Esophagus (tissue), 2 donors: ENCODE measurements around the gene NUP107. TPM values are rescaled to one million over a fixed set of nuclear protein-coding genes. Genes with fewer than 3 reads are reported as not detected.

Experiments
- H3K27ac ChIP-seq, 2 donors: one replicate each; pipeline ENCODE4 v1.5.1; 2013; ENCODE audit warnings: low read depth in 2 of 2, mild to moderate bottlenecking in 2 of 2, inconsistent platforms in 1 of 2, low read length in 1 of 2, moderate library complexity in 1 of 2
- H3K27me3 ChIP-seq, 2 donors: one replicate each; pipeline ENCODE4 v1.6.1; 2013; ENCODE audit warnings: low read length in 2 of 2, control low read depth in 1 of 2, mild to moderate bottlenecking in 1 of 2; ENCODE audit not compliant: insufficient read depth in 2 of 2, control insufficient read depth in 1 of 2
- H3K36me3 ChIP-seq, 2 donors: one replicate each; pipeline ENCODE4 v1.6.1; 2013; ENCODE audit warnings: low read length in 1 of 2; ENCODE audit not compliant: control insufficient read depth in 2 of 2, insufficient read depth in 2 of 2
- H3K4me1 ChIP-seq, 2 donors: one replicate each; pipeline ENCODE4 v1.6.1; 2013; ENCODE audit warnings: low read length in 1 of 2; ENCODE audit not compliant: control insufficient read depth in 2 of 2, insufficient read depth in 2 of 2
- H3K4me3 ChIP-seq, 2 donors: one replicate each; pipeline ENCODE4 v1.5.1; 2013; ENCODE audit warnings: low read length in 2 of 2, mild to moderate bottlenecking in 2 of 2, low read depth in 1 of 2, moderate library complexity in 1 of 2
- H3K9me3 ChIP-seq, 2 donors: one replicate each; pipeline ENCODE4 v1.6.1; 2013; ENCODE audit warnings: mild to moderate bottlenecking in 2 of 2, low read depth in 1 of 2, low read length in 1 of 2, moderate library complexity in 1 of 2; ENCODE audit not compliant: control insufficient read depth in 2 of 2, insufficient read depth in 1 of 2
- WGBS, 2 donors: extraction: QIAGEN DNeasy Blood & Tissue Kit; methylation state at CpG; one replicate each; pipeline ENCODE4 v1.1.7; 2013; 5-methylcytosine and 5-hydroxymethylcytosine counted together
- polyA plus RNA-seq, 2 donors: library from polyadenylated mRNA; stranded (reverse); fragments of 200-250 nt; gene quantifications; one replicate each; pipeline ENCODE4 v1.2.3, GENCODE V29; 2013
- donor health status: healthy with polysubstance abuse.
- donor health status: Bipolar disorder and iron deficiency.

Gene NUP107
- polyA plus RNA-seq, 2 donors: 13.6 to 14.8 TPM

DNA sequence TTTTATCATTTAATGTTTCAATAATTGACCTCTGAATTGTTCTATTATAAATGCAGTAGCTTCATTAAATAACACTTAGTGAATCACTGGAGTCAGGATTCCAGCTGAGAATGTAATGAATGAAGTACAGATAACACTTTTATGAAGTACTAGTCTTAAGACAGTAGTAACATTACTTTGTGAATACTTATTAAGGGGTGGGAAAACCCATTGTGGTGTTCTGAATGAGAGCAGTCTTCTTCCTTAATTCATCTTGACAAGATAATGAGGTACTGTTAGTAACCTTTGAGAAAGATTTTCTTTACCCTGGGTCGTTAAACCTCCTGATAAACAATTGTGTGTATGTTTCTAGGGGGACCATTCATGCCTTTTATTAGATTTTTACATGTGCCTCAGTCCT is 12.7 kb downstream of the NUP107 start:
- WGBS, 2 donors: 81 to 84% methylated on average over 1 of the region's 1 CpG
- peaks cover 4 to 5% of the 10 kb centered on the region in 2 donors for H3K36me3 ChIP-seq
- no peaks in the 10 kb centered on the region for H3K27me3 ChIP-seq
- H3K9me3 ChIP-seq: no peaks in the 10 kb centered on the region
- no peak overlapping the region for H3K27ac ChIP-seq
- no peak overlapping the region for H3K4me3 ChIP-seq
- H3K4me1 ChIP-seq: no peaks in the 10 kb centered on the region

GRCh38 chr12:68727776-68728175 is 41.0 kb downstream of the NUP107 start:
- Histone ChIP-seq H3K27me3 (no peaks in the 10 kb centered on the region), H3K27ac (no peak overlapping the region), H3K4me1 (no peaks in the 10 kb centered on the region), H3K4me3 (no peak overlapping the region), H3K9me3 (no peaks in the 10 kb centered on the region), H3K36me3 (peaks cover 2 to 3% of the 10 kb centered on the region in 2 donors)
- WGBS, 2 donors: 93 to 96% methylated on average over 7 of the region's 7 CpGs

DNA sequence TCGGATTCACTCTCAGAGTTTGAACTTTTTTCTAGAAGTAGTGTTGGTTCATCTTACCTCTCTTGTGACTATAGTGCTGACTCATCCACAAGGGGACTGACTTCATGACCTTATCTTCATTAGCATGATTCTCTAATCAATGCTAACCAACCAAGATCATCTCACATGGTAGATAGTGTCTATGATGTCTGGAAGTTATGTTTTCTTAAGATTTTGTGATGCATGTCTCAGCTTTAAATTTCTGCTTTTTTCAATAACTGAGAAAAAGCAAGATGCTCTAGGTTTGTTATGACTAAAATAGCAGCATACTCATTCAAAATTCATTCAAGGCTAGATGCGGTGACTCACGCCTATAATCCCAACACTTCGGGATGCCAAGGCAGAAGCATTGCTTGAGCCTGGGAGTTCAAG is 46.9 kb downstream of the NUP107 start:
- no peaks in the 10 kb centered on the region for H3K27me3 ChIP-seq
- WGBS, 2 donors: 93% methylated on average over 4 of the region's 4 CpGs
- H3K9me3 ChIP-seq: no peaks in the 10 kb centered on the region
- no peak overlapping the region for H3K27ac ChIP-seq
- no peaks in the 10 kb centered on the region for H3K4me1 ChIP-seq
- H3K4me3 ChIP-seq: no peak overlapping the region
- peaks cover 3 to 7% of the 10 kb centered on the region in 2 donors for H3K36me3 ChIP-seq

DNA sequence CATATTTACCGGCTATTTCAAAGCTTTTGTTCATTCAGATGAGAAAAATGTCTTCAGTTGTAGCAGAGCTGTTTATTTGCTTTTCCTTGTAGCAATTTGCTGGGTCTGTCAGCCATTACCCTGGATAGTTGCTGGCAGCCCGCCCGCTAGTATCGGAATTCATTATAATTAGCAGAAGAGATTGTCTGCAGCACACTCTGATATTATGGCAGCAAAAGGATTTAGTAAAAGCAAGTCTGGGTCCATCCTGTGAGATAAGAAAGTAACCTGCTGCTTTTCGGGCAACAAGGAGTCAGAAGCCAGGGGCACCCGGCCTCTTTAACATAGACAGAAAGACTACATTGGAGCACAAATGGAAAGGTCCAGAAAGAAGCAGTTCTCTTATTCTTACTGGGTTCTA is 53.1 kb downstream of the NUP107 start:
- Histone ChIP-seq H3K27ac (no peak overlapping the region), H3K4me3 (no peak overlapping the region), H3K9me3 (no peaks in the 10 kb centered on the region), H3K36me3 (peaks cover 0 to 3% of the 10 kb centered on the region in 2 donors), H3K4me1 (no peaks in the 10 kb centered on the region), H3K27me3 (no peaks in the 10 kb centered on the region)
- WGBS, 2 donors: 87 to 89% methylated on average over 6 of the region's 6 CpGs

GRCh38 chr12:68743356-68743755 is 56.6 kb downstream of the NUP107 start:
- Histone ChIP-seq H3K4me1 (no peaks in the 10 kb centered on the region), H3K36me3 (no peaks in the 10 kb centered on the region), H3K9me3 (no peaks in the 10 kb centered on the region), H3K27ac (no peak overlapping the region), H3K4me3 (no peak overlapping the region), H3K27me3 (no peaks in the 10 kb centered on the region)
- 95 to 96% methylated on average over 2 of the region's 2 CpGs for WGBS, 2 donors

GRCh38 chr12:68745376-68745903 is 58.7 kb downstream of the NUP107 start:
- no peaks in the 10 kb centered on the region for H3K9me3 ChIP-seq
- peaks cover 0 to 3% of the 10 kb centered on the region in 2 donors for H3K36me3 ChIP-seq
- H3K27ac ChIP-seq: peak overlapping the region; percentile 75 to 86
- no peaks in the 10 kb centered on the region for H3K4me1 ChIP-seq
- no peaks in the 10 kb centered on the region for H3K27me3 ChIP-seq
- peak overlapping the region; percentile 81 to 89 for H3K4me3 ChIP-seq
- WGBS, 2 donors: 31 to 33% methylated on average over 9 of the region's 9 CpGs

GRCh38 chr12:68745904-68746571 is 59.3 kb downstream of the NUP107 start, which contains the start of gene SLC35E3:
Gene SLC35E3, plus strand, starts transcription at chr12:68746176. Its CDS starts 202 bp downstream, at chr12:68746378.
- no peaks in the 10 kb centered on the region for H3K4me1 ChIP-seq
- peak within 1 kb of the TSS; percentile 86 for H3K27ac ChIP-seq
- H3K9me3 ChIP-seq: no peaks in the 10 kb centered on the region
- no peaks in the 10 kb centered on the region for H3K27me3 ChIP-seq
- WGBS, 2 donors: 0 to 1% methylated on average over 51 to 52 of the region's 52 CpGs
- H3K36me3 ChIP-seq: peaks cover 0 to 4% of the 10 kb centered on the region in 2 donors
- H3K4me3 ChIP-seq: peak within 1 kb of the TSS; percentile 81 to 89

- Histone ChIP-seq H3K27me3 (no peaks in the 10 kb centered on the region), H3K4me3 (peak overlapping the region; percentile 81 to 89), H3K36me3 (peaks cover 0 to 4% of the 10 kb centered on the region in 2 donors), H3K27ac (peak overlapping the region; percentile 84 to 86), H3K9me3 (no peaks in the 10 kb centered on the region), H3K4me1 (no peaks in the 10 kb centered on the region)
- WGBS, 2 donors: 2 to 3% methylated on average over 15 of the region's 15 CpGs
Observed at GRCh38 chr12:68746572-68747180, 59.9 kb downstream of the NUP107 start.

DNA sequence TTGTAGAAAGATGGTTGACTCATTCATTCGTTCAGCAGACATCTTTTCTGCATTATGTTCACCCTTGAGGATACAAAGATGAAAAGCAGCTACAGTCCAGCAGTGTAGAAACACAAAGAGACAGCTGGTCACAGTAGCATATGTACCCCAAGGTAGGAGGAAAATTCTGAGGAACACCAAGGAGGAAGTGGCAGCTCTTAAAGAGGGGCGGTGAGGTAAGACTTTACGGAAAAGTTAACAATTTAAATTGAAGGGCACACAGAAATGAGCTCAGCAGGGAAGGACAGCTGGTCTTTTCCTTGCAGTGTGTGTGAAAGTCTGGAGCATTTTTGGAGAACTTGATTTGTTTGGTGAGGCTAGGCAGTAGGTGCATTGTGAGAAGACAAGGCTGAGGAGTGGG is 62.7 kb downstream of the NUP107 start:
- no peaks in the 10 kb centered on the region for H3K9me3 ChIP-seq

More for the DNA sequence above, 62.7 kb downstream of the NUP107 start:
- Histone ChIP-seq H3K36me3 (peaks cover 0 to 4% of the 10 kb centered on the region in 2 donors), H3K27ac (no peak overlapping the region), H3K27me3 (no peaks in the 10 kb centered on the region), H3K4me3 (no peak overlapping the region), H3K4me1 (no peaks in the 10 kb centered on the region)
- WGBS, 2 donors: 90 to 93% methylated on average over 3 of the region's 3 CpGs
